GM21390 (cell line): ENCODE results near the gene SFT2D3.

Experiments used
- ATAC-seq: cut with Tn5 transposase; IDR thresholded peaks from one replicate; pipeline ENCODE4 v1.9.1; 2021; ENCODE audit not compliant: unreplicated experiment

SFT2D3 gene

DNA sequence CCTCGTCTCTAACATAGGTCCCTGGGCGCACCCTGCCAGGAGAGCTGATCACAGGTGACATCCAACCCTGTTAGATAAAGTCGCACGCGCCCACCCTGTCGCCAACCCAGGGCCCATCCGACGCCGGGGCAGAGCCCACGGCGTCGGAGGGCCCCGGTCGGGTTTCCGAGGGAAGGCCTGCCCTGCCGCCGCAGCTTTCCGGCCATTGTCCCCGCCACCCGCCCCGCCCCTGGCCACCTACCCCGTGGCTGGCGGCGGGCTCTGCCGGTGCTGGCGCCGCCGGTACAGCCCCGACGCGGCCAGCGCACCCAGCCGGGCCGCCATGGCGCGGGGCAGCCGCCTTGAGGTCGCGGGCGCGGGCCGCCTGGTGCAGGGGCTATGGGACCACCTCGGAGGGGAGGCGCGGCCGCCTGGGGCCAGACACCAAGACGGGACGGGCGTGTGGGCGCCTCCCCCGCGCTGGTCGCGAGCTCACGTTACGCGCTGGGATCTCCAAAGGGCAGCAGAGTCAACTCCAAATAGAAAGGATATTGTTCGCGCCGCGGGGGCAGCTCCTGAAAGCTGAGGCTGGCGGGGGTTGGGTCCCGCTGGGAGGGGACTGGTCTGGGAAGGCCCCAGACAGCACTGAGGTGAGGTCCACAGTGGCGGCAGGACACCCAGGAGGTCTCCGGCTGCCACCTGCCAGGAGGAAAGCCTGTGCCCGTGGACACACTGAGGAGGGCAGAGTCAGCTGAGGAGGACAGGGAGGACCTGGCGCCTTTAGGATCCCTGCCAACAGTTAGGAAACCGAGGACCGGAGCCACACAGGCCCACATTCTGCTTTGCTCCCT lies 37.0 kb upstream of the SFT2D3 start:
- ATAC-seq: no peak

DNA sequence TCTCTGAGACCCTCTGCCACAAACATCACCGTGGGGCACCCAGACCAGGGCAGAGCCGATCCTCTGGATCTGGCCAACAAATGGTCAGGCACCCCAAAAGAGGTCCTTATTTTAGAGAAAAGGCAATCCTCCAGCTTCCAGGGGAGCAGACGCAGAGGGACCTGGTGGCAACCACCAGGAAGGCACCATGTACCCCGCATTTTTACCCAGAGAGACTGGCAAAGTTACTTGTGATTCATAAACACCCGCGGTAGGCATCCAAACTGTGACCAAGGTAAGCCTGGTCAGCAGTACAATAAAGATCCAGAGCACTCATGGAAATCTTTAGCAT lies 36.4 kb upstream of the SFT2D3 start:
- no peak for ATAC-seq

DNA sequence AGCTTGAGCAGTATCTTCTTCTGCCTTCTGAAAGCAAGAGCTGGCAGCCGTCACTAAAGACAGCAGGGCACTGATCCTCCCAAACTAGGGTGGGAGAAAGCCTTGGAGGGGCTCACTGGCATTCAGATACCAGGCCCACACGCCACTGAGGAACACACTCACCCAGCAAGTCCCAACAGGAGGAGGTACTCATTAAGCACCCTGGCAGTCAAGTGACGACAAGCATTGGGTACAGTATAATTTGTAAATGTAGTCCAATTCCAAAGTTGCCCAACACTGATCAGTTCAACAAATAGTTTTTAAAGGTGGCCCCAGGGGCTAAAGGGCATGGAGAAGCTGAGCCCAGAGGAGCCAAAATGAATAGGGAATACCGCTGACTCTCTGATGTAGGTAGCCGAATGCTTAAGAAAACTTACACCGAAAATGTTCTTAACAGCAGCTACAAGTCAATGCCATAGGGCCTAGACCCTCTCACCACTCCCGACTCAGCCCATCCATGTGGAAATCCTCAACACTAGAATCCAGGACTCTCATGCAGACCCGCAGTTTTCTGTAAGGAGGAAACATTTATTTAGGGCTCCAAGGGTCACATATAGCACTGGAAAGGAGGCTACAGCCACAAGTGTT lies 35.9 kb upstream of the SFT2D3 start:
- ATAC-seq: no peak

DNA sequence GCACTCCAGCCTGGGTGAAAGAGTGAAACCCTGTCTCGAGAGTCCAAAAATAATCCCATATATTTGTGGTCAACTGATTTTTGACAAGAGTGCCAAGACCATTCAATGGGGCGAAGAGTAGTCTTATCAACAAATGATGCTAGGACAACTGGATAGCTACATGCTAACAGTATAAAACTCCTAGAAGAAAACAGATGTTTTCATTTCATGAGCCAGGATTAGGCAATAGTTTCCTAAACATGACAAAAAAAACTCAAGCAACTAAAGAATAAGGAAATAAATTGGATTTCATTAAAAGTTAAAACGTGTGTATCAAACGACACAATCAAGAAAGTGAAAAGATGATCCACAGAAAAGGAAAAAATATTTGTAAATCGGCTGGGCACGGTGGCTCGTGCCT lies 32.2 kb upstream of the SFT2D3 start:
- no peak for ATAC-seq

DNA sequence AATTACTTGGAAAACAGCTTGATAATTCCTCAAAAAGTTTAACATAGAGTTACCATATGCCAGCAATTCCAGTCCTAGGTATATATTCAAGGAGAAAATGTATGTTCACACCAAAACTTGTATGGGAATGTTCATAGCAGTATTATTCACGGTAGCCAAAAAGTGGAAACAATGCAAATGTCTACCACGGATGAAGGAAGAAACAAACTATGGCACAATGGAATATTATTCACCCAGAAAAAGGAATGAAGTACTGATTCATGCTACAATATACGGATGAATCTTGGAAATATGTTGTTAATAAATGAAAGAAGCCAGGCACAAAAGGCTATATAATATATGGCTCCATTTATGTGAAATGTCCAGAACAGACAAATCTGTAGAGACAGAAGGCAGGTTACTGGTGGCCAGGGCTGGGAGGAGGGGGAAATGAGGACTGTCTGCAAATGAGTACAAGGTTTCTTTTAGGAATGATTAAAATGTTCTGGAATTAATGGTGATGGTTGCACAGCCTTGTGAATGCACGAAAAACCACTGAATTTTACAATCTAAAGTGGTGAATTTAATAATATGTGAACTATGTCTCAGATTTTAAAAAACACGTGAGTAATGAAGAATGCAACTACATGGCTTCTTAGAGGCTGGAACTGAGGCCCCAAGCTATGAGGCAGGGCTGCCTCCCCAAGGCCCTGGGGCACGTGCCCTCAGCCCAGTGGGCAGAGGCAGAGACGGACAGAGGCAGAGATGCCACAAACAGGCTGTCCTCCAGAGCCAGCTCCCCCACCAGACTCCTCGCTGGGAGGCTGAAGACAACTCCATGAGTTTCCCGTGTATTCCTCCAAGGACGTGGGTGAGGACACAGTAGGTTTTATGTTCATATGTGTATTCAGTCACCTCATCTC lies 31.0 kb upstream of the SFT2D3 start:
- ATAC-seq: no peak

DNA sequence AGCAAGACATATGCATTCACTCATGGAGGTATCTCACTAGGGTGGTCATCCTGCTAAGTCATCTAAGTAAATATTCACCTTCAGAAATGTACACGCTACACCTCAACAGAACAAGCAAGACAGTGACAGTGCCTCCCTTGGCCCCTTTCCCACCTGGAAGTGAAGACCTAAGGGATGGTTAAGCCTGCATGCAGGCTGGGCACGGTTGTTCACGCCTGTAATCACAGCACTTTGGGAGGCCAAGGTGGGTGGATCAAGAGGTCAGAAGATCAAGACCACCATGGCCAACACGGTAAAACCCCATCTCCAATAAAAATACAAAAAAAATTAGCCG lies 30.4 kb upstream of the SFT2D3 start:
- no peak for ATAC-seq

DNA sequence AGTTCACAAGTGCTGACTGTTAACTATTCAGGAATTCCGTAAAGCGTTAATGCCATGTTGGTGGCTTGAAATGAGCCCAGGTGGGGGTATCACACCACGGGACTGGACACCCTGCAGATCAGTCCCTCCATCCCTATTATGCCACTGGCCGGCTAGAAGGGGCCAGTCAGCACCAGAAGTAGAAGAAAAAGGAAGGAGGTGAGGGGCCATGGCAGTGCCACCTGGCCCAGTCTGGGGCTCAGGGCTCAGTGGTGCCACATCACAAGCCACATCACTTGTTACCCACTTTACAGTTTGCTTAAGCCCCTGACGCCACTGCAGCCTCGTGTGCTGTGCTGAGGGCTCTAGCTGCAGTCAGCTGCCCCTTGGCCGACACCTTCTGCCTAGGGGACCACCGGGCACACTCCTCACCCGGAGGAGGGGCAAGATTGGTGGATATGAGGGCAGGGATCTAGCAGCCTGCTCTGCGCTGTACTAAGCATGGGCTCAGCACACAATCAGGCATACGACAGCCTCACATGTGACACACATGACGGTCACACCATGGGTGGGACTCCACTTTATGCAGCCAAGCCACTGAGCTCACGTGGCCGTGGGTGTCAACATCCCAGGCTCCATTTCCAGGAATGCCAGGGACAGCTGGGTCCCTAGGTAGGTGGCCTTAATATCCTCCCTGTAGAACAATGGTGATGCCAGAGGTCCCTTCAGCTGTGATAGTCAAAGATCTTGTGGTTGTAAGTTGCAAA lies 29.6 kb upstream of the SFT2D3 start:
- ATAC-seq: no peak

DNA sequence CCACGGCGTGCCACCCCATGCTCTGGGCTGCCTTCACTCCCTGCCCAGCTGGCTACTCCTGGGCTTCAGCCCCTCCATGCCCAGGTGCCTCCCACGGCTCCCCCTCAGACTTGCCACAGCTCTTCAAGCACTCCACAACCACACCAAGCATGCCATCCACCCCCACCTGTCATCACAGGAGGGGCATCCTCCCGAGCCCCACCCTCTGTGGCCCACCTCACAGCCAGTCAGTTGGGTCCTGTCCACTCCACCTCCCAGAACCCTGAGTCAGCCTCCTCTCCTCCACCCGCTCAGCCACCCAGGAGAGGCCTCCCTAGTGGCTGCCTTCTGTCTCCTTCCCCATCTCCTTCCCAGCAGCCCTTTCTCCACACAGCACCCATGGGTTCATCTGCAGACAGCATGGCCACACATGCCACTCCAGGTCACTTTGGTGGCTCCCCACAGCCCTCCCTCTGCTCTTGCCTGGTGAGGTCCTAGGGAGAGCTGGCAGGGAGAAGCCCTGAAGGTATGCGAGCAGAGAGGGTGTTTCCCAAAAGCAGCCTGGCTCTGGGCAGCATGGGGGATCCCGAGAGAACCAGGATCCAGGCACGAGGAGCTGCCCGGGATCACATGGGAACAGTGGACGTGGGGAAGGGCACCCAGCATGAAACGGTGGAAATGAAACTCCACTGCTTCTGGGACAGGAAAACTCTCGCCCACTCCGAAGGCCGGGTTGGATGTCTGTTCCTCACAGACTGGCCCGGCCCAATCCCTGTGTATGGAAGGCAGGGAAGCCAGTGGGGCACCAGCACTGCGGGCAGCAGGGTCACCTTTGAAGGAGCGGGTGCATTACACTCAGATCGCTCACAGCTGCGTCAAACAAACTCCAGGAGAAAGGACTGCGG lies 28.7 kb upstream of the SFT2D3 start:
- no peak for ATAC-seq

DNA sequence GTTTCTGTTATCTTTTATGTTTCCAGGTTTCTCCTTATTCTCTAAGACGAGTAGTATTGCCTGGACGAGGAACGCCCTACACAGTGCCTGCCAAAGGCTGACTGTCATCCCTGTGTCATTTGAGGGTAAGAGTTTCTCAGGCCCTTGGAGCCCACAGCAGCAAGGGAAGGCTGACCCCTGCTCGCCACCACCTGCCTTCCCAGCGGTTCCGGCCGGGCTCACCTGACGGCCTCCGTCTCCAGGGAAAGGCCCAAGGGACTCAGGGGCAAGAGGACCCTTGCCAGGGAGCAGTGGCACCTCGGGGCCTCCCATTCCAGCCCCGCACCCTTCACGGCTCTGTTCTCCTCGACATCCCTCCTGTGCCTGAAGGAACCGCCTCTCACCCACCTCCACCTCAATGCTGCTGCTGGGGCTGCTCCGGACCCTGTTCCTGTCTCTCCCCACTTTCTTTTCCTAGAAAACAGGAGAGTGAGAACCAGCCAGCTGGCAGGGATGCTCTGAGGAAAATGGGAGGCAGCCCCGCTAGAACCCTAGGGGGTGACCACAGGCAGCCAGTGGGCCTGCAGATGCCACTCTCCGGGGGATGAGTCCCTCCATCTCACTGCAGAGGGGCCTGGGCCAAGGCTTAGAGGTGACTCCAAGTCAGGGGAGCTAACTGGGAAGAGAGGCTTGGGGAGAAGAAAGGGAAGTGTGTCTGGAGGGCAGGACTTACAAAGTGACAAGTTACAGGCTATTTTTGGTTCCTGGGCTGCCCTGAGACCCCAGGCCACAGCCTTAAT lies 27.8 kb upstream of the SFT2D3 start:
- no peak for ATAC-seq

DNA sequence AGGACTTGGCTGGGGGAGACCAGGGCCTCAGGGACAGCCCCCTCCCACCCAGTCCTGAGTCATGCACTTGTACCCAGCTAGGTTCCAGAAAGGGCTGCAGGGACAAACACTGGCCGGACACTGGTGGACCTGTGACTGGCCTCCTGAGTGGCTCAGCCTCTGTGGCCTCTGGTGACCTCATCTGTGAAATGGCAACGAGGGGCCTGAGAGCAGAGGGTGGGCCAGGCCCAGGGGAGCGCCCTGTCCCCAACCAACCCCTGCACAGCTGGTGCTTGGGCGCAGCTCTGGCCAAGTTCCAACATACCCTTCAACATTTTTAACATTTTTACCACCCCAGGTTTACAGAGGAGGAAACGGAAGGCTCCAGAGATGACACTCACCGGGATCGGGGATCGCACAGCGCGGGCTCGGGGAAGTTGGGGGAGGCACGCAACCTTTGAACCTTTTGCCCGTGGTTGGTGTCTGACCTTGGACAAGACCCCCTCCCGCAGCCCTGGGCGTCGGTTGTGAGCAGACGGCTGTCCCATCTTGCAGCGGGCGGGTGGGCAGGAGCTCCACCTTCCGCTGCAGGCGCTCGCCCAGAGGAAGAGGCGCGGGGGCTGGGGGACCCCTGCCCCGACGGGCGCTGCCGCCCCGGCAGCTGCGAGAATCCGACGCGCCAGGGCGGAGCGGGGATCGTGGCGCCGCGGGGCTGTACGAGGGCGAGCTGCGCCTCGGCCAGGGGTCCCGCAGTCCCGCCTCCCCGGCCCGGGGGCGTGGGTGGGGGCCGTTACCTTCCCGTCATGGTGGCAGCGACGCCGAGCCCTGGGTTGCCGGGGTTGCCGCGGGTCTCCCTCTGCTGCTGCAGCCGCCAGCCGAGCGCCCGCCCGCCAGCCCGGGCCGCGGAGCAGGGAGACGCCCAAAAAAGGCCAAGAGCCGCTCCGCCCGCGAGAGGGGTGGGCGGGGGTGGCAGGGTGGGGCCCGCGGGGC lies 26.8 kb upstream of the SFT2D3 start:
- no peak for ATAC-seq

DNA sequence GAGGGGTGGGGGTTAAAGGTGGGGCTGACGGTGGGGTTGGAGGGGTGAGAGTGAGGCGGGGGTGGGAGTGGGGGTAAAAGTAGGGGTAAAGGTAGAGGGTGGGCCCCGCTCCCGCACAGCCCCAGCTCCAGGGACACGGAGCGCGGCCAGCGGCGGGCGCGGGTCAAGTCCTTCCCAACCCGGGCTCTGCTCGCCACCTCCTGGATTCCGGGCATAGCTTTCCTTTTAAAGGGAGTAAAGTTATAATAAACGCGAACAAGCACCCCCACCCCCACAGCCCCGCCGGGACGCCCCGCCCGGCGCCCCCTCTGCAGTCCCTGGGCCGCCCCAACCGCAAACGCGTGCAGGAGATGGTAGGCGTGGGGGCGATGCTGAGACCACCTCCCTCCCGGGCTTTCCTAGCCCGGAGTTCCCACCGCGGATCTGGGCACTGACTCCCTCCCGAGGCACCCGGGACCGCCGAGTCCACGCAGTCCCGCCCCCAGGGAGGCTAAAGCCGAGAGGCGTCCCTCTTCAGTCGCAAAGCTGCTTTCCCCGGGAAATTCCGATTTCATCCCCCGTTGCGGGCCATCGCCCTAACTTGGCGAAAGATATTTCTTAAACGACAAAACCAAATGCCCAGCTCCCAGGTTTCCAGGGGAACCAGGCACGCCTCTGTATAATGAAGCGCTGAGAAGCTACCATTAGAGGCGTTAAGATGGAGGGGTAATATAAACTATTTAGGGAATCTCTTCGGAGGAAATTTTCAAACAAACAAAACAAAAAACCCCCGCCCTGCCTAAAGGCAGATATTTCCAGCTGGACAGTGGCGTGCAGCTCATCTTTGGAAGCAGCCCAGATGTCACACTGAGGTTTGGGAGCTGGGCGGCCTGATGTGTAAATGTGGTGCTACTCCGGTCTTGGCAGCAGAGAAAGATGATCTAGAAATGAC lies 25.7 kb upstream of the SFT2D3 start, which contains the start of gene LIMS2:
Gene LIMS2 (minus strand): TSS at position 200 of the 931 bp plus-strand sequence. CDS start 506 bp downstream, outside the sequence.
- no peak for ATAC-seq

DNA sequence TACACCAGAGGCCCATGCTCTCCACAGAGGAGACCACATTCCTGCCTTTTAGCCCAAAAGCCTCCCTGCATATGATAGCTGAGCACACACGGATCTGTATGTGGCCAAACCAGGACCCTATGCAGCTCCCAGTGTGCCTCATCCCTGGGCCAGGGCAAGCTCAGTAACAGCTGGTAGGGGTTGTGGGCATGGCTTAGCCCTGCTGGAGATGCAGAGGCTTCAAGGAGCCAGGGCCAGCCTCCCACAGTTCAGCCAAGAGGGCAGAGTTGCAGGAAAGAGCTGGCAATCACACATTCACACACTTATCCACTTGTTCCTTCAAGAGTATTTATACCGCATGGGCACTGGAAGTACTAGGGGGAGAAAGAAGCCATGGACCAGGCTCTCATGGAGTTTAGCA lies 24.4 kb upstream of the SFT2D3 start:
- no peak for ATAC-seq

DNA sequence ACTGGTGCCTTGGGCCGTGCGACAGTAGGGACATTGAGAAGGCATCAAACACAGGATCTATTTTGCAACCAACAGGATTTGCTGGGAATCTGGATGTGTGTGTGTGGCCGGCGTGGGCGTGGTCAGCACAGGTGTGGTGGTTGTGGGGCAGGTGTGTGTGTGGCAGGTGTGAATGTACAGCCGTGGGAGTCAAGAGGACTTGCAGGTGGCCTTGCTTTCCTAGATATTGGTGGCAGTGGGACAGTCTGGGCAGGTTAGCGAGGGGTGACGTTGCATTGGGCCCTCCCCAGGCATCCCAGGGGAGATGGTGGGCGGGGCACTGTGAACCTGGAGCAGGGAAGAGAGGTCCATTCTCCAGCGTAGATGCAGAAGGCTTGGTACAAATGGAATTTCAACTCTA lies 22.8 kb upstream of the SFT2D3 start:
- no peak for ATAC-seq

DNA sequence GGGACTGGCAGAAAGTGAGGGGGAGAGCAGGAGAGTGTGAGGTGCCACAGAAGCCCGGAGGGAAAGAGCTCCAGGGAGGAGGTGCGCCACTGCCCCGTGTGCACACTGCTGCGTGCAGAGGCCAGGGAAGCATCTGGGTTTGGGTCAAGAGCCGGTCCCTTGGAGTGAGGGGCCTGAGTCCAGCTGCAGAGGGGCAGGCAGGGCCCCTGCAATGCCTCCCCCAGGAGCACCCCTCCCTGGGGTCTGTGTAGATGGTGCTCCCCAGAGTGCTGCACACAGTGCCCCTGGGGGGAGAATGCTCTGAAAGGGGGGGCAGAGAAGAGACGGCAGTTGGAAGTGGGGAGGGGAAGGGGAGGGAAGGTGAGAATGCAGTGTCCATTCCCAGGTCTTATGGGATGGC lies 22.3 kb upstream of the SFT2D3 start:
- no peak for ATAC-seq

DNA sequence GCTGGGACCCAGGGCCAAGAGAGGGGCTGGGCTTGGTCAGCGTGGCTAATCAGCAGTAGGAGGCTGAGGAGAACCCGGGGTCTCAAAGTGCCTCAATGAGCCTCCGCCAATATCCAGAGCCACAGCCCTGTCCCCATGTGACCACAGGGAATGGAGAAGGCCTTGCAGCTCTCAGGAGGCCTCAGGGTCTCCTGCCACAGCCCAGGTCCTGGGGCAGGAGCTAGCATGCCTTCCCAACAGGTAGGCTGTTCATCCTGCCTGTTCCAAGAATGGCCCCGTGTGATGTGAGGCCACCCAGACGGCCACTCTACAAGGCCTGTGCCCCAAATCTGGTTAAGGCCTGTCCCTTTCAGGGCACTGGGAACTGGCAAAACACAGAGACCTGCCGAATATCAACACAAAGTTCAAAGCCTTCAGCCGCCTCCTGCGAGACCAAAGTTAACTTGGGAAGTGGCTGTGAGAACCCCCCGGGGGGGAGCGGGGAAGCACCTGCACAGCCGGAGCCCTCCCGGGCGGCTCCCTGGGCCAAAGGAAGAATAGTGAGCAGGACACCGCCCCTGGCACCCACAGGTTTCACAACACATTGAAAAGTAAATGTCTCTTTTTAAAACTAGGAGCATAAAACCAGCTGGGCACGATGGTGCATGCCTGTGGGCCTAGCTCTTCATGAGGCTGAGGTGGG lies 21.5 kb upstream of the SFT2D3 start:
- no peak for ATAC-seq

DNA sequence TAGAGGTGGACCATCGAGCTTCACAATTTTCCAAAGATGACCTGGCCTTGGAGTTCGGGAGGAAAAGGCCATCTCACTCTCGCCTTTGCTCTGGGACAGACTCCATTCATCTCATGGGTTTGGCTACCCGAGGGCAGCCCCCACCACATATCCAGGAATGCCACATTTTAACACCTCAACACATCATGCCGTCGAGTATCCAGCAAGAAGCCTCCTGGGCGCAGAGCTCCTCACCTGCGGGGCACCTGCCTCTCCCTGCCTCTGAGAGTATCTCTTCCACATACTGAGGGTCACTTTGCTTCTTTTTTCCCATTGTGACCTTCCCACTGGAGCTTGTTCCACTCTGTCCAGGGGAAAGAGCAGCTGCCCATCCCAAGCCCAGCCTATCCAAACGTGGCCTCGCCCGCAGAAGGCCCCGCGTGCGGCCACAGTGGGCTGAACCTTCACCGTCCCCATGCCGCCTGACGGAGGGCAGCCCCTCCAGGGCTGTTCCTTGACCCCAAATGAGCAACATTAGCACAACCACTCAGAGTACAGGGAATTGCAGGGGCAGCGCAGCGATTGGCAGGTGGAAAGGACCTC lies 20.5 kb upstream of the SFT2D3 start:
- no peak for ATAC-seq
